ENCODE data around the gene SLC66A2.

SLC66A2 gene

GRCh38 chr18:79921984-79922965, 29.2 kb downstream of the SLC66A2 start:
- no peak for DNase-seq (ENCODE audit: low read depth)

GRCh38 chr18:79919089-79919488, 32.4 kb downstream of the SLC66A2 start:
- TF ChIP-seq, protein P1, sequence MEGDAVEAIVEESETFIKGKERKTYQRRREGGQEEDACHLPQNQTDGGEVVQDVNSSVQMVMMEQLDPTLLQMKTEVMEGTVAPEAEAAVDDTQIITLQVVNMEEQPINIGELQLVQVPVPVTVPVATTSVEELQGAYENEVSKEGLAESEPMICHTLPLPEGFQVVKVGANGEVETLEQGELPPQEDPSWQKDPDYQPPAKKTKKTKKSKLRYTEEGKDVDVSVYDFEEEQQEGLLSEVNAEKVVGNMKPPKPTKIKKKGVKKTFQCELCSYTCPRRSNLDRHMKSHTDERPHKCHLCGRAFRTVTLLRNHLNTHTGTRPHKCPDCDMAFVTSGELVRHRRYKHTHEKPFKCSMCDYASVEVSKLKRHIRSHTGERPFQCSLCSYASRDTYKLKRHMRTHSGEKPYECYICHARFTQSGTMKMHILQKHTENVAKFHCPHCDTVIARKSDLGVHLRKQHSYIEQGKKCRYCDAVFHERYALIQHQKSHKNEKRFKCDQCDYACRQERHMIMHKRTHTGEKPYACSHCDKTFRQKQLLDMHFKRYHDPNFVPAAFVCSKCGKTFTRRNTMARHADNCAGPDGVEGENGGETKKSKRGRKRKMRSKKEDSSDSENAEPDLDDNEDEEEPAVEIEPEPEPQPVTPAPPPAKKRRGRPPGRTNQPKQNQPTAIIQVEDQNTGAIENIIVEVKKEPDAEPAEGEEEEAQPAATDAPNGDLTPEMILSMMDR (IDR thresholded peaks at IDR 0.05; ENCODE audit: control insufficient read depth, insufficient read depth, low read depth, low read length, missing control alignments): no peak
- no peak overlapping the region for H3K4me3 ChIP-seq (ENCODE audit: control insufficient read depth, low read depth, low read length)
- DNase-seq (ENCODE audit: low read depth): no peak

More at GRCh38 chr18:79921984-79922965, 29.2 kb downstream of the SLC66A2 start:
- H3K4me3 ChIP-seq (ENCODE audit: control insufficient read depth, low read depth, low read length): no peak overlapping the region
- TF ChIP-seq, protein P1 (IDR thresholded peaks at IDR 0.05; ENCODE audit: control insufficient read depth, insufficient read depth, low read depth, low read length, missing control alignments): no peak

DNA sequence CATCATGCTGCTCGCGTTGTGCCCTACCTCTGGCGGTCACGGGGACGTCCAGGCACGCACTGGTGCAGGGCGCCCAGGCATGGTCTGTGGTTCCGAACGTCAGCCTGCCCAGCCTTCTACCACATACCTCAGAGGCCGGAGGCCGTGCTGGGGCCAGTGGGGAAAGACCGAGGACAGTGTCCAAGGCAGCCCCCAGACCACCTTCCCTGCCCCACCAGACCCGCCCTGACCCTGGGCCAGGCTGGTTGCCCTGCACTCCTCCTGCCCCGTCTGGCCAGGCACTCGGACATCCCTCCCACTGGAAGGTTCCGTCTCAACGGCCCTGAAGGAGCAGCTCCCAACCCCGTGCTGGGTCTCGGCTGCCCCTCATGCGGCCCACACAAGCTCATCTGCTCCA, 32.8 kb downstream of the SLC66A2 start:
- TF ChIP-seq, protein P1 (IDR thresholded peaks at IDR 0.05; ENCODE audit: control insufficient read depth, insufficient read depth, low read depth, low read length, missing control alignments): no peak
- no peak for DNase-seq (ENCODE audit: low read depth)
- no peak overlapping the region for H3K4me3 ChIP-seq (ENCODE audit: control insufficient read depth, low read depth, low read length)

DNA sequence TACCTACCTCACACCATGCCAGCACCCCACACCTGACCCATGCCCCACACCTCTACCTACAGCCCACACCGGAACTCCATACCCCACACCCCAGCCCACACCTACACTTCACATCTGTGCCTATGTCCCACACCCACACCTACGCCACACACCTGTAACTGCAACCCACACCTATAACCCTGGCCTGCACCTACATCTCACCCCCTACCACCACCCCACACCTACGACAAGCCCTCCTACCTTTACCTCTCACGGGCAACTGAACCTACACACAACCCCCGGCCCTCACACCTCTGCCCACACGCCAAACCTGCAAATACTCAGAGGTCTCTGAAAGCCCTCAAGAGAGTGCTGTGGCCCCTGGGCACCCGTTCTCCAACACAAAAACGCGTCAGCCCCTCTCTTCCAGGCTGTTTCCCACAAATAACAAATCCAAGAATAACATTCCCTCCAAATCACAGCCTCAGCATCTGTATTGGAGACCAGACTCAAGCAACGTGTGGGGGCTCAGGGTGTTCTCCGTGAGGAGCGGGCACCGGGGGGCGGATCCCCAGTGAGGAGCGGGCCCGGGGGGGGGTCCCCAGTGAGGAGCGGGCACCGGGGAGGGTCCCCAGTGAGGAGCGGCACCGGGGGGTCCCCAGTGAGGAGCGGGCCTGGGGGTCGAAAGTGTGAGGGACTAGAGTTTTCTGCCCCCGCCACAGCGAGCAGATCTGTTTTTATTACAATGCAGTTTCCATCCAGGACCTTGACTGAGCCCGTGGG, 33.4 kb downstream of the SLC66A2 start:
- DNase-seq (ENCODE audit: low read depth): no peak
- no peak overlapping the region for H3K4me3 ChIP-seq (ENCODE audit: control insufficient read depth, low read depth, low read length)
- TF ChIP-seq, protein P1 (IDR thresholded peaks at IDR 0.05; ENCODE audit: control insufficient read depth, insufficient read depth, low read depth, low read length, missing control alignments): no peak

DNA sequence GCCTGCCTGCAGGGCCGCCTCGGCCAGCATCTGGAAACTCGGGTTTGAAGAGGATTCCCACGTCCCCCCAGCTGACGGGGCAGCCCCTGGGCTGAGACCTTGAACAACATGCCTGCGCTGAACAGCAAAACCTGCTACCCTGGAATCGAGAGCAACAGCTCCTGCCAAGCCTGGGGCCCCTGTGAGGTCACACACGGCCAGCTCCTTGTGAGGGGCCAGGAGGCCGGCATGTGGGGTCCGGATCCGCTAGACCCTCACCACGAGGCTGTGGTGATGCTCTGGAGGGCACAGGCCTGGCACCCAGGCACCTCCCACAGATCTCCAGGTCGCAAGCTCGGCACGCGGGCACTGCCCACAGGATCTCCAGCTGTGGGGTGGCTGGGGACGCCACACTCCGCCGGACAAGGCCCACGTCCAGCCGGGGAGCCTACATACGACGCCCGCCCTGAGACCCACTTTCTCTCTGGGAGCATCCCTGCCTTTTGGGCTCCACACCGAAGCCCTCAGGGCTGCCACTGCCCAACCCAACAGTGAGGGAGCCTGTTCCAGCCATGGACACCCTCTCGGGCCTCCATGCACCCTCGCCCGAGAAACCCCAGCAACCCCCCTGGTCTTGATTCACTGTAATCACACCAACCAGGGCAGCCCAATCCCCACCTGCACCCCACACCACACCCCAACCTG, 34.1 kb downstream of the SLC66A2 start:
- DNase-seq (ENCODE audit: low read depth): no peak
- TF ChIP-seq, protein P1 (IDR thresholded peaks at IDR 0.05; ENCODE audit: control insufficient read depth, insufficient read depth, low read depth, low read length, missing control alignments): no peak
- no peak overlapping the region for H3K4me3 ChIP-seq (ENCODE audit: control insufficient read depth, low read depth, low read length)

DNA sequence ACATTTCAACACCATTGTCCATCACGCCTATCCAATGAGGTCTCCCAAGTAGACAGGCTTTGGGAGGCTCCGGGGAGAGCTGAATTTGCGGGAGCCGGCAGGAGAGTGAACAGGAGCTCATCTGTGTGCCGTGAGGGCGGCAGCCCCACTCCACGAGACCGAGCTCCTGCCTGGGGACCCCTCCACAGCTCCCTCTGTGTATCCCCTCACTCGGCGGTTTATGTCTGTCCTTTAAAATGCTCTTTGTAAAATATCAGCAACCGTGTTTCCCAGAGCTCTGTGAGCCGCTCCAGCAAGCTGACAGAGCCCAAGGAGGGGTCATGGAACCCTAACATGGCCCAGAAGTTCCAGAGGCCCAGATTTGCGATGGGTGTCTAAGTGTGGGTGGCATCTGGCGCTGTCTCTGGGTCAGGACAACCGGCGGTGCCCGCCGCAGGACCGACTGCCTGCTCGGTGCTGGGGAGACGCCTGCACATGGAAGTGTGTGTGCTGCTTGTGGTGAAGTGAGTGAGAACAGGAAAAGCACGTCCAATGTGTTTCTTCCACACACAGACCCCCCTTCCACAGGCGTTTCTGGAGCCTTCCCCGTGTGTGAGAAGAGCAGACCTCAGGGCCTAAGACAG, 34.8 kb downstream of the SLC66A2 start:
- H3K4me3 ChIP-seq (ENCODE audit: control insufficient read depth, low read depth, low read length): no peak overlapping the region
- no peak for DNase-seq (ENCODE audit: low read depth)
- TF ChIP-seq, protein P1 (IDR thresholded peaks at IDR 0.05; ENCODE audit: control insufficient read depth, insufficient read depth, low read depth, low read length, missing control alignments): no peak
